ENCODE data around the gene LRRC8D. TPM values are rescaled to one million over a fixed set of nuclear protein-coding genes. Genes with fewer than 3 reads are reported as not detected.

The LRRC8D gene
- total RNA-seq, 1 experiment from 2014 or later: 19.6 TPM

DNA sequence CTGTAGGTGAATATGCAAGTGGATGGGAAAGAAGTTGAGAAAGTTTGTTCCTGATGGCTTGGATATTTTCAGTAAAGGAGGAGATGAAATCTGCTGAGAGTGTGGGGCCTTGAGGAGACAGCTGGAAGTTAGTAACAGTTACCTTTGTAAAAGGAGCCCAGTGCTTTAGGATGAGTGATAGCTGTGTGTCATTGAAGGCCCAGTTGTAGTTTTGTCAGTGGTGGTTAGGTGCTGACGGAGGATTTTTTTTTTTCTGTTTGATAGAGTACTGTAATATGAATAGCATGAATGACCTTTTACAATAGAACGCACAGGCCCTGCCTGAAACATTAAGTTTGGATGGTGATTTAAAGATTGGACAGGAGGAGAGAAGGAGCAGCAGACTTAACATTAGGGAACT is 33.3 kb downstream of the LRRC8D start:
- H3K9me2 ChIP-seq (replicated peaks; ENCODE audit: low read length): no peaks in the 10 kb centered on the region
- no peak overlapping the region for H3K27ac ChIP-seq (ENCODE audit: low read length)
- H4K20me1 ChIP-seq (ENCODE audit: low read length): no peaks in the 10 kb centered on the region
- H3F3A ChIP-seq (ENCODE audit: low read length, unreplicated experiment): no peaks in the 10 kb centered on the region
- DNase-seq: no peak
- peaks cover 33% of the 10 kb centered on the region for H3K79me2 ChIP-seq (ENCODE audit: low read length)
- H3K4me1 ChIP-seq (ENCODE audit: insufficient read depth, low read length): peaks cover 18% of the 10 kb centered on the region
- peaks cover 9% of the 10 kb centered on the region; the same call in 1 of the 2 replicates for H3K36me3 ChIP-seq (ENCODE audit: low read depth, low read length)
- H3K27me3 ChIP-seq (ENCODE audit: low read length): no peaks in the 10 kb centered on the region
- no peak overlapping the region for H2AFZ ChIP-seq (ENCODE audit: low read length)
- H3K4me3 ChIP-seq (ENCODE audit: low read length): no peak overlapping the region
- CTCF ChIA-PET: no interaction called here
- POLR2A ChIA-PET (ENCODE audit: unreplicated experiment): no interaction called here
- TF ChIP-seq EZH2 (IDR thresholded peaks at IDR 0.05; ENCODE audit: low read length, unreplicated experiment): no peak
- TF ChIP-seq, protein P1, sequence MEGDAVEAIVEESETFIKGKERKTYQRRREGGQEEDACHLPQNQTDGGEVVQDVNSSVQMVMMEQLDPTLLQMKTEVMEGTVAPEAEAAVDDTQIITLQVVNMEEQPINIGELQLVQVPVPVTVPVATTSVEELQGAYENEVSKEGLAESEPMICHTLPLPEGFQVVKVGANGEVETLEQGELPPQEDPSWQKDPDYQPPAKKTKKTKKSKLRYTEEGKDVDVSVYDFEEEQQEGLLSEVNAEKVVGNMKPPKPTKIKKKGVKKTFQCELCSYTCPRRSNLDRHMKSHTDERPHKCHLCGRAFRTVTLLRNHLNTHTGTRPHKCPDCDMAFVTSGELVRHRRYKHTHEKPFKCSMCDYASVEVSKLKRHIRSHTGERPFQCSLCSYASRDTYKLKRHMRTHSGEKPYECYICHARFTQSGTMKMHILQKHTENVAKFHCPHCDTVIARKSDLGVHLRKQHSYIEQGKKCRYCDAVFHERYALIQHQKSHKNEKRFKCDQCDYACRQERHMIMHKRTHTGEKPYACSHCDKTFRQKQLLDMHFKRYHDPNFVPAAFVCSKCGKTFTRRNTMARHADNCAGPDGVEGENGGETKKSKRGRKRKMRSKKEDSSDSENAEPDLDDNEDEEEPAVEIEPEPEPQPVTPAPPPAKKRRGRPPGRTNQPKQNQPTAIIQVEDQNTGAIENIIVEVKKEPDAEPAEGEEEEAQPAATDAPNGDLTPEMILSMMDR (conservative IDR thresholded peaks at IDR 0.05; ENCODE audit: low read depth, low read length): no peak
- TF ChIP-seq EZH2phosphoT487 (IDR thresholded peaks at IDR 0.05; ENCODE audit: borderline replicate concordance, low read length): no peak
- ATAC-seq: no peak
- no peaks in the 10 kb centered on the region for H3K9me3 ChIP-seq (ENCODE audit: low read length)
- intact Hi-C loops (cut with micrococcal nuclease): no loop called here
- H3K4me2 ChIP-seq (ENCODE audit: low read length): no peak overlapping the region
- H3K9ac ChIP-seq (ENCODE audit: low read length): no peak overlapping the region
- no TSS peak for BruUV-seq (replicated peaks)

DNA sequence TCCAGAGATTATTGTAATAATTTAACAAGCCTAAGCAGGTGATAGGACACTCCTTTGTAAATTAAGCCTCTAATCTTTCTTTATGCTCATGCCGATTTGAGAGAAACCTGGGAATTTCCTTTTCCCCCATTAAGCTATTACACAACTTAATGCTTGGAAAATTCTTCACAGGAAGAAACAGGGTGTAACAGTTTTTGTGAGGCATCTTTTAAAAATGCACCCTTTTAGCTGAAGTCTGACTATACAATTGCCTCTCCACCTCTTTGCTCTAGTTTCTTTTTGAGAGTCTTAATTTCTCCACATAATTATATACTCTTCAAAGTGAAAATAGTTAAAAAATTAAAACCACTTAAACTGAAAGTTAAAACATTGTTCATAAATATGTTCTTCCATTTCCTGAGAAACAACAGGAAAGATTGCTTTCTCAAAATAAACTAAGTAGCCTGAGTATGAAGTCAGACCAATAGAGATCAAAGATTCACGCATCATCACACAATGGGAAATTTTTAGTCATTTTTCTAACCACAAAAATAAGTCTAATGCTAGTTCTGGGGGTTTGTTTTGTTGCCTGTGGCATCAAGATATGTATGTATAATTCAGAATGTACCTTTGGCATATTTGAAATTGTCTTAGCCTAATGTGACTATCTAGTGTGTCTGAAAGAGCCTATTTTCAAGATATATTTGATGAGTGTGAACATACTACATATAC is 34.7 kb downstream of the LRRC8D start:
- ChIA-PET POLR2A (ENCODE audit: unreplicated experiment) (no interaction called here), CTCF (no interaction called here)
- H3K36me3 ChIP-seq (ENCODE audit: low read depth, low read length): peaks cover 9% of the 10 kb centered on the region; the same call in 1 of the 2 replicates

More for the DNA sequence above, 34.7 kb downstream of the LRRC8D start:
- Histone ChIP-seq H4K20me1 (ENCODE audit: low read length) (no peaks in the 10 kb centered on the region), H3K4me1 (ENCODE audit: insufficient read depth, low read length) (peaks cover 18% of the 10 kb centered on the region), H3K4me2 (ENCODE audit: low read length) (peak overlapping the region; percentile 30), H3K9ac (ENCODE audit: low read length) (no peak overlapping the region), H3K9me2 (replicated peaks; ENCODE audit: low read length) (no peaks in the 10 kb centered on the region), H3K9me3 (ENCODE audit: low read length) (no peaks in the 10 kb centered on the region), H3K4me3 (ENCODE audit: low read length) (no peak overlapping the region), H2AFZ (ENCODE audit: low read length) (no peak overlapping the region), H3K27me3 (ENCODE audit: low read length) (no peaks in the 10 kb centered on the region), H3F3A (ENCODE audit: low read length, unreplicated experiment) (no peaks in the 10 kb centered on the region), H3K27ac (ENCODE audit: low read length) (peak overlapping the region; percentile 43), H3K79me2 (ENCODE audit: low read length) (peaks cover 24% of the 10 kb centered on the region; the same call in 1 of the 2 replicates)
- intact Hi-C loops (cut with micrococcal nuclease): loop anchor here (5.0 kb wide), 1 partner anchor 52 kb away; no protein-coding TSS in a partner anchor
- TF ChIP-seq EZH2 (IDR thresholded peaks at IDR 0.05; ENCODE audit: low read length, unreplicated experiment): no peak
- no peak for TF ChIP-seq EZH2phosphoT487 (IDR thresholded peaks at IDR 0.05; ENCODE audit: borderline replicate concordance, low read length)
- TF ChIP-seq, protein P1 (conservative IDR thresholded peaks at IDR 0.05; ENCODE audit: low read depth, low read length): no peak
- DNase-seq (peak; percentile 51), ATAC-seq (no peak)
- BruUV-seq (replicated peaks): no TSS peak
